RWPE1 (cell line): ENCODE measurements around the gene DNMT3L.

ENCODE experiments used
- CTCF ChIA-PET: fragments of 350-600 bp; sonication (Branson Sonifier 250); formaldehyde crosslinking; extraction: SDS; loops from one replicate; lab custom pipeline; 2021; lab: Yijun Ruan, JAX
- POLR2A ChIA-PET: fragments of 400-600 bp; formaldehyde crosslinking; extraction: SDS; loops from one replicate; lab custom pipeline; 2020; ENCODE audit warnings: antibody characterized with exemption; ENCODE audit not compliant: low non-redundant PET; lab: Yijun Ruan, JAX
- DNase-seq: peaks from one replicate; pipeline ENCODE4 v3.0.0; 2012; ENCODE audit warnings: low spot score
- H3K27ac ChIP-seq: fragments of 450-650 bp; 2 replicates; pipeline ENCODE4 v1.5.1; 2017
- TF ChIP-seq, protein P1 (sequence below): fragments of 450-650 bp; conservative IDR thresholded peaks from 2 replicates; pipeline ENCODE4 v1.5.1; 2017; ENCODE audit warnings: low read depth, mild to moderate bottlenecking

DNMT3L gene

DNA sequence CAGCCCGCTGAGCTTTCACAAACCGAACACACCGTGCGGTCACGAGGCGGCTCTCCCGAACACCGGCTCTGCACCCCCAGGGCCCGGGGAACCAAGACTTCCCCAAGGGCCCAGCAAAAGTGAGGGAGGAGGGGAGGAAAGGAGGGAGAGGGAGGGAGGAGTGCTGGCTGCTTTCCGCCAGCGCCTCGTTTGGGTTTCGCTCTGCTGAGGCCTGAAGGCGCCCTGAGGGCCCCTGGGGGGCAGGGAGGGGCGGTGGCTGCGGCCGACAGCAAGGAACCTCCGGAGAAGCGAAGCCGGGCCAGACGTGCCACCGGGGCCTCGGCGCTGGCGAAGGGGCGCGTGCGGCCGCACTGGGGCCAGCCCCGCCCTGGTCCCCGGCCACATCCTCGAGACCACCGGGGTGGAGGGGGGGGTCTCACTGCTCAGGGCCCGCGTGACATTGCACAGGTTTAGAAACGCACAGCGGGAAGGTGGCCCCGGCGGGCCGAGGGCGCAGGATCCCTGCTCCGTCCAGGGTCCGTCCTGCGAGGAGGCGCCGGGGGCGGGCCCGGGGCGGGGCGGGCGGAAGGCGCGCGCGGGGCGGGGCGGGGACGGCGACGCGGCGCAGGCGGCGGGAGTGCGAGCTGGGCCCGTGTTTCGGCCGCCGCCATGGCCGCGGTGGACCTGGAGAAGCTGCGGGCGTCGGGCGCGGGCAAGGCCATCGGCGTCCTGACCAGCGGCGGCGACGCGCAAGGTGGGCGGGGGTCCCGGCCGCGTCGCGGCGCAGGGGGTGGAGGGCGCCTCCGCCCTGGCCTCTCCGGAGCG, 38.0 kb upstream of the DNMT3L start, which contains the start of gene PFKL:
PFKL (plus strand) TSS at position 596 of the 804 bp plus-strand sequence; CDS start at position 649, 53 bp downstream.
- ChIA-PET CTCF (interaction anchor here (0.7 kb wide), 1 partner anchor 184 kb away, joined by 3 read pairs; no protein-coding TSS in a partner anchor), POLR2A (no interaction called here)
- TF ChIP-seq, protein P1, sequence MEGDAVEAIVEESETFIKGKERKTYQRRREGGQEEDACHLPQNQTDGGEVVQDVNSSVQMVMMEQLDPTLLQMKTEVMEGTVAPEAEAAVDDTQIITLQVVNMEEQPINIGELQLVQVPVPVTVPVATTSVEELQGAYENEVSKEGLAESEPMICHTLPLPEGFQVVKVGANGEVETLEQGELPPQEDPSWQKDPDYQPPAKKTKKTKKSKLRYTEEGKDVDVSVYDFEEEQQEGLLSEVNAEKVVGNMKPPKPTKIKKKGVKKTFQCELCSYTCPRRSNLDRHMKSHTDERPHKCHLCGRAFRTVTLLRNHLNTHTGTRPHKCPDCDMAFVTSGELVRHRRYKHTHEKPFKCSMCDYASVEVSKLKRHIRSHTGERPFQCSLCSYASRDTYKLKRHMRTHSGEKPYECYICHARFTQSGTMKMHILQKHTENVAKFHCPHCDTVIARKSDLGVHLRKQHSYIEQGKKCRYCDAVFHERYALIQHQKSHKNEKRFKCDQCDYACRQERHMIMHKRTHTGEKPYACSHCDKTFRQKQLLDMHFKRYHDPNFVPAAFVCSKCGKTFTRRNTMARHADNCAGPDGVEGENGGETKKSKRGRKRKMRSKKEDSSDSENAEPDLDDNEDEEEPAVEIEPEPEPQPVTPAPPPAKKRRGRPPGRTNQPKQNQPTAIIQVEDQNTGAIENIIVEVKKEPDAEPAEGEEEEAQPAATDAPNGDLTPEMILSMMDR = no peak
- DNase-seq = peak; percentile 81
- peak within 1 kb of the TSS; percentile 85 for H3K27ac ChIP-seq

DNA sequence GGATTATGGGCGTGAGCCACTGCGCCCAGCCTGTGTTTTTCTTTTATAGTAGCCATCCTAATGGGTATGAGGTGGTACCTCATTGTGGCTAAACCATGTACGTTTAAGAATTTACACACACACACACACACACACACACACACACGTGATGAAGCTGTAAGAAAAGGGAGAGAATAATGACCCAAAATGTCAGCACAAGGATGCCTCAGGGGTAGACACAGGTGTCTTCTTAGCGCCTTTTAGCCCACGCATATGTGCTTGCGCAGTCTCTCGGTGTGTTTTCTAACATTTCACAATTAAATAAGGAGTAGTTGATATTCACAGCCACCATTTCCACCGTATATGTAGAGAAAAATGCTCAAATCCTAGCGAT, 37.4 kb upstream of the DNMT3L start:
- ChIA-PET POLR2A (no interaction called here), CTCF (interaction anchor here (1.5 kb wide), 1 partner anchor 32 kb away, joined by 5 read pairs; no protein-coding TSS in a partner anchor)
- no peak for DNase-seq
- peak overlapping the region; percentile 85 for H3K27ac ChIP-seq
- TF ChIP-seq, protein P1 = no peak

GRCh38 chr21:44298301-44298700, 36.6 kb upstream of the DNMT3L start:
- TF ChIP-seq, protein P1 = no peak
- no peak overlapping the region for H3K27ac ChIP-seq
- no peak for DNase-seq
- CTCF ChIA-PET = interaction anchor here (1.1 to 1.5 kb wide), 5 partner anchors 13 to 44 kb away, joined by 3 to 6 read pairs (median 5); no protein-coding TSS in a partner anchor
- POLR2A ChIA-PET = no interaction called here

- POLR2A ChIA-PET = no interaction called here
Measured at GRCh38 chr21:44297525-44298290, 36.0 kb upstream of the DNMT3L start.

DNA sequence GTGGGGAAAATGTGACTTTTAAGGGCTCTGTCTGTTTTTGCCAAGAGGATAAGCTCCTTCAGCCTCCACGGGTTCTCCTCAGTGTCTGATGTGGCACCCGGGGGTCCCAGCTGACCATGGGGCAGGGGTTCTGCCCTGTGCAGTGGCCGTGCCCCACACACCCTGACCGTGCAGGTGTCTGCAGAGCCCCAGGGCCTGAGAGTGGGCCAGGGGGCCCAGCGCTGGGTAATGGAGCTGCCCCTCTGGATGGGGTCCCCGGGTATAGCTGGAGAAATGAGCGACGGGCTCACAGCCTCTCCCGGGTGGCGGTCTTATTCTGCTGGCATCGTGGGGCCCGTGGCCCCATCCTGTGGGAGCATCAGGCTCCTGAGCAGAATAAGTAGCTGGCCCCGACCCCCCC, 35.2 kb upstream of the DNMT3L start:
- POLR2A ChIA-PET = no interaction called here
- no peak overlapping the region for H3K27ac ChIP-seq
- TF ChIP-seq, protein P1 = no peak
- CTCF ChIA-PET = interaction anchor here (0.6 to 1.5 kb wide), 7 partner anchors 9 to 145 kb away, joined by 3 to 6 read pairs (median 4); no protein-coding TSS in a partner anchor
- DNase-seq = no peak

More at GRCh38 chr21:44297525-44298290, 36.0 kb upstream of the DNMT3L start:
- peak; percentile 79 for DNase-seq
- CTCF ChIA-PET = interaction anchor here (0.9 to 1.5 kb wide), 6 partner anchors 13 to 144 kb away, joined by 3 to 6 read pairs (median 4); no protein-coding TSS in a partner anchor
- TF ChIP-seq, protein P1 = peak; percentile 75
- no peak overlapping the region for H3K27ac ChIP-seq

GRCh38 chr21:44296103-44296519, 34.4 kb upstream of the DNMT3L start:
- no peak for DNase-seq
- ChIA-PET POLR2A (no interaction called here), CTCF (interaction anchor here (0.6 to 0.8 kb wide), 2 partner anchors 8 to 30 kb away, joined by 3 to 4 read pairs; no protein-coding TSS in a partner anchor)
- H3K27ac ChIP-seq = no peak overlapping the region
- TF ChIP-seq, protein P1 = no peak
